GM19025 (cell line): ENCODE results near the gene PDGFRB.

ENCODE experiments used
- ATAC-seq: cut with Tn5 transposase; IDR thresholded peaks from one replicate; pipeline ENCODE4 v1.9.1; 2021; ENCODE audit warnings: mild to moderate bottlenecking, low read depth, moderate library complexity; ENCODE audit not compliant: unreplicated experiment

Gene PDGFRB

GRCh38 chr5:150119421-150120061 lies 36.1 kb downstream of the PDGFRB start:
- no peak for ATAC-seq

- ATAC-seq: no peak
Measured at GRCh38 chr5:150118561-150119229, 37.0 kb downstream of the PDGFRB start.

- ATAC-seq: no peak
Measured at GRCh38 chr5:150117945-150118560, 37.6 kb downstream of the PDGFRB start.

GRCh38 chr5:150116667-150117400 lies 38.8 kb downstream of the PDGFRB start:
- ATAC-seq: no peak

- no peak for ATAC-seq
Measured at GRCh38 chr5:150114773-150115408, 40.8 kb downstream of the PDGFRB start.

- ATAC-seq: no peak
Measured at GRCh38 chr5:150114102-150114641, 41.5 kb downstream of the PDGFRB start.

- ATAC-seq: no peak
Measured at GRCh38 chr5:150113047-150113744, 42.4 kb downstream of the PDGFRB start.

GRCh38 chr5:150112201-150113046 lies 43.2 kb downstream of the PDGFRB start:
- ATAC-seq: no peak

- no peak for ATAC-seq
Measured at GRCh38 chr5:150111122-150111521, 44.5 kb downstream of the PDGFRB start.

GRCh38 chr5:150109921-150110320 lies 45.7 kb downstream of the PDGFRB start:
- no peak for ATAC-seq

- ATAC-seq: no peak
Measured at GRCh38 chr5:150108711-150109514, 46.7 kb downstream of the PDGFRB start.

GRCh38 chr5:150107909-150108447 lies 47.7 kb downstream of the PDGFRB start:
- no peak for ATAC-seq

GRCh38 chr5:150106674-150107426 lies 48.8 kb downstream of the PDGFRB start:
- ATAC-seq: no peak

GRCh38 chr5:150105928-150106615 lies 49.6 kb downstream of the PDGFRB start:
- ATAC-seq: no peak

GRCh38 chr5:150104550-150104870 lies 51.1 kb downstream of the PDGFRB start:
- no peak for ATAC-seq

- ATAC-seq: no peak
Measured at GRCh38 chr5:150103678-150104549, 51.7 kb downstream of the PDGFRB start.
